SH-SY5Y (cell line): Measurements from ENCODE around the gene SNX33.

Experiments used
- GATA2 ChIP-seq: IDR thresholded peaks from 2 replicates; pipeline ENCODE4 v1.6.1; 2011; ENCODE audit warnings: mild to moderate bottlenecking, low read depth, low read length
- GATA3 ChIP-seq: IDR thresholded peaks from 2 replicates; pipeline ENCODE4 v1.6.1; 2011; ENCODE audit warnings: low read depth, mild to moderate bottlenecking, low read length, moderate library complexity

DNA sequence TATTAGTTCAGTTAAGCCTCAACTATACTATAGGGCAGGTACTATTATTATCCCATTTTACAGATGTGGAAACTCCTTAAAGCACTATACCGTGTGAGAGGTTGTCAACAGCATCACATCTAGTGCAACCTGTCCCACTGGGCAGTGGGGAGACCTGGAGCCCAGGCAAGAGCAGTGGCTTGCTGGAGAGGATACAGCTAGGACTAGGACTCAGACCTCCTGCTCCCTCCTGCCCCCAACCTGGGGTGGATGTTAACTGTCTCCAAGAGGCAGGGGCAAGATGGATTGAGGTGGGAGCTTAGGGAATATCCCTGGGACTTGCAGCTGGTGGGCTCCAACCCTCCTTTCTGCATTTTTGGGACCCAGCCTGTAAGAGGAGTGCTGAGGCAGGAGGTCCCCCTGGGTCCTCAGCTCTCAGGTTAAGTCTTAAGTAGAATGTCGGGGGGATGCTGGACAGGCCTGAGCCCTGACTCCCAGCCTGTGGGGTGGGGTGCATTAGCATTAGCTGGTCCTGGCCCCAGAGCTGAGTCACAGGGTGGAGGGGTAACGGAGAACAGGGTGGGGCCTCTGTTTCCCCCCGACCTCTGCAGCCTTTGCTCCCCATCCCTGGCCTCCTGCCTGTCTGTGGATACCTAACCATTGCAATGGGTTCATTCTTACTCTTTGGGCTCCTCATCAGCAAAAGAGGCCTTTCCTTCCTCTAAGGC is 6.6 kb downstream of the SNX33 start:
- TF ChIP-seq GATA2 (no peak), GATA3 (no peak)
